ENCODE data around the gene NACC1. TPM values are rescaled to one million over a fixed set of nuclear protein-coding genes. Genes with fewer than 3 reads are reported as not detected.

NACC1 gene
- total and polyA plus RNA-seq, 2 of the 13 experiments (the other 11 are each of a cell fraction or from before 2014, with no cell fraction given), result 31.8 to 42.3 TPM

GRCh38 chr19:13098277-13099072 is 19.6 kb upstream of the NACC1 start (continued):
- no peak for TF ChIP-seq KDM5A (IDR thresholded peaks at IDR 0.05; ENCODE audit: borderline replicate concordance, low read length)
- TF ChIP-seq ELF4 (CRISPR knock-in tag; IDR thresholded peaks at IDR 0.05; ENCODE audit: borderline replicate concordance), result no peak
- TF ChIP-seq ATF1 (CRISPR knock-in tag; IDR thresholded peaks at IDR 0.05), result no peak

DNA sequence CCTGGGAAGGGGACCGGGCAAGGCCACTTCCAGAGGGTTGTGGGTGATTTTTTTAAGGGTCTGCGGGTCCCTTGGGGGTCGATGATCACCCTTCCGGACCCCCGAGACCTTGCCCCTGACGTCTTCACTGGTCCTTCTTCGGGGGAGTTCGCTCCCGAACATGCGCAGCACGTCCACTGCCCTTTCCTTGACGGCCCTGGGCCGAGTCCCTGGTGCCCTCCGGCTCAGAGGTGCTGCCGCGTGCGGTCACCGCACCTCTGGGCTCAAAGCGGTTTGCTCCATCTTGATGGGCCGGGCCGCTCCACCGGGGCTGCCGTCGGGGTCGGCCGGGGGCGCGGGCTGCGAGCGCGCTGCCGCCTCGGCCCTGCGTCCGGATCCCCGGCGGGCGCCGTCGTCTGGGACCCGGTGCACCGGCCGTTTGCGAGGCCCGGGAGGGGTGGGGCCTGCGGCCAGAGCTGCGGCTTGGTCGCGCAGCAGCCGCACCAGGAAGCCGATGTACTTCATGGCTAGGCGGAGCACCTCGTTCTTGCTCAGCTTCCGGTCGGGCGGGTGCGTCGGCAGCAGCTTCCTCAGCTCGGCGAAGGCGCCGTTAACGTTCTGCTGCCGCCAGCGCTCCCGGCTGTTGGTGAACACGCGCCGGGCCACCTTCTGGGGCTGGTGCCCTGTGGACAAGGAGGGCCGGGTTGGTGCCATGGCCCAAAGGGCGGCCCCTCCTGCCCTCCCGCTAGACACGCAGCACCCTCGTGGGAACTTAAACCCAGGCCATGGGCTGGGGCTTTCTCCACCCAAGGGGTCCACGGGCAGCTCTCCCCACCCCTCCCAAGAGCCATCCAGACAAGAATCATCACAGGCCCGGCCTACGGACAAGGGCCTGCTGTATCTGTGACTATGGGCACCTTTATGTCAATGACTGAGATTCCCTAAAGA is 18.7 kb upstream of the NACC1 start:
- H3K79me2 ChIP-seq (ENCODE audit: insufficient read depth, low read length), result no peaks in the 10 kb centered on the region
- H3K4me2 ChIP-seq (ENCODE audit: low read depth, low read length), result no peak overlapping the region
- H3K9ac ChIP-seq (ENCODE audit: insufficient read depth, low read depth, low read length), result no peak overlapping the region
- intact Hi-C loops (cut with micrococcal nuclease; ENCODE audit: unreplicated experiment) (no loop called here), in situ Hi-C loops (cut with HindIII; ENCODE audit: extremely low pct_ligation_motif_present, low pct_unique_long_range_greater_than_20kb) (no loop called here)
- H2AFZ ChIP-seq (ENCODE audit: low read length), result no peak overlapping the region
- H3K36me3 ChIP-seq (replicated peaks in 1 of 2; ENCODE audit: control insufficient read depth in 1 of 2, insufficient read depth in 2 of 2, low read length in 2 of 2), result no peaks in the 10 kb centered on the region
- ChIA-PET CTCF (ENCODE audit: low intra/inter-chr PET ratio, low total read pairs) (no interaction called here), POLR2A (no interaction called here)
- no peak for FAIRE-seq
- no peak overlapping the region for H3K4me3 ChIP-seq (replicated peaks in 1 of 3; ENCODE audit: insufficient read depth in 1 of 3, low read depth in 2 of 3, low read length in 3 of 3)
- H4K20me1 ChIP-seq (ENCODE audit: insufficient read depth, low read length), result no peaks in the 10 kb centered on the region; the same call in 1 of the 2 replicates
- no peaks in the 10 kb centered on the region for H3K9me3 ChIP-seq (ENCODE audit: low read length)
- 97% methylated on average over 42 of the region's 77 CpGs for WGBS (ENCODE audit: low lambda C conversion rate)
- no peaks in the 10 kb centered on the region for H3K27me3 ChIP-seq (ENCODE audit: control insufficient read depth in 1 of 2, insufficient read depth in 2 of 2, low read length in 2 of 2)
- peaks cover 37% of the 10 kb centered on the region for H3K4me1 ChIP-seq (ENCODE audit: insufficient read depth, low read length)
- no TSS peak for BruUV-seq (replicated peaks)
- no peak for DNase-seq (ENCODE audit: low spot score)
- H3K27ac ChIP-seq (ENCODE audit: extremely low read length, insufficient read depth, low read length), result no peak overlapping the region
- ATAC-seq, result no peak
- TF ChIP-seq, protein P1, sequence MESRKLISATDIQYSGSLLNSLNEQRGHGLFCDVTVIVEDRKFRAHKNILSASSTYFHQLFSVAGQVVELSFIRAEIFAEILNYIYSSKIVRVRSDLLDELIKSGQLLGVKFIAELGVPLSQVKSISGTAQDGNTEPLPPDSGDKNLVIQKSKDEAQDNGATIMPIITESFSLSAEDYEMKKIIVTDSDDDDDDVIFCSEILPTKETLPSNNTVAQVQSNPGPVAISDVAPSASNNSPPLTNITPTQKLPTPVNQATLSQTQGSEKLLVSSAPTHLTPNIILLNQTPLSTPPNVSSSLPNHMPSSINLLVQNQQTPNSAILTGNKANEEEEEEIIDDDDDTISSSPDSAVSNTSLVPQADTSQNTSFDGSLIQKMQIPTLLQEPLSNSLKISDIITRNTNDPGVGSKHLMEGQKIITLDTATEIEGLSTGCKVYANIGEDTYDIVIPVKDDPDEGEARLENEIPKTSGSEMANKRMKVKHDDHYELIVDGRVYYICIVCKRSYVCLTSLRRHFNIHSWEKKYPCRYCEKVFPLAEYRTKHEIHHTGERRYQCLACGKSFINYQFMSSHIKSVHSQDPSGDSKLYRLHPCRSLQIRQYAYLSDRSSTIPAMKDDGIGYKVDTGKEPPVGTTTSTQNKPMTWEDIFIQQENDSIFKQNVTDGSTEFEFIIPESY (CRISPR knock-in tag; IDR thresholded peaks at IDR 0.05), result peak; percentile 13; the same call in 1 of the 2 replicates
- TF ChIP-seq E2F2 (CRISPR knock-in tag; IDR thresholded peaks at IDR 0.05; ENCODE audit: borderline replicate concordance) (no peak), POLR2G (IDR thresholded peaks at IDR 0.05; ENCODE audit: low read depth, low read length) (0 out of 2 replicates have a peak, but pooled peaks have one; percentile 7), PAF1 (CRISPR knock-in tag; IDR thresholded peaks at IDR 0.05) (no peak), U2AF1 (optimal IDR thresholded peaks at IDR 0.05; ENCODE audit: low read depth, low read length) (no peak), KLF15 (CRISPR knock-in tag; IDR thresholded peaks at IDR 0.05; ENCODE audit: borderline replicate concordance) (no peak), AGO2 (optimal IDR thresholded peaks at IDR 0.05; ENCODE audit: low read depth, low read length) (peak; percentile 77), CHD4 (IDR thresholded peaks at IDR 0.05; ENCODE audit: borderline replicate concordance, low read length) (no peak), KDM5A (IDR thresholded peaks at IDR 0.05; ENCODE audit: borderline replicate concordance, low read length) (no peak), SNAPC2 (CRISPR knock-in tag; IDR thresholded peaks at IDR 0.05) (no peak), SUZ12 (IDR thresholded peaks at IDR 0.05; ENCODE audit: low read depth, low read length) (no peak), ZNF292 (CRISPR knock-in tag; IDR thresholded peaks at IDR 0.05; ENCODE audit: borderline replicate concordance, low read depth) (no peak), RFXANK (CRISPR knock-in tag; IDR thresholded peaks at IDR 0.05) (no peak)
- TF ChIP-seq, protein P2, sequence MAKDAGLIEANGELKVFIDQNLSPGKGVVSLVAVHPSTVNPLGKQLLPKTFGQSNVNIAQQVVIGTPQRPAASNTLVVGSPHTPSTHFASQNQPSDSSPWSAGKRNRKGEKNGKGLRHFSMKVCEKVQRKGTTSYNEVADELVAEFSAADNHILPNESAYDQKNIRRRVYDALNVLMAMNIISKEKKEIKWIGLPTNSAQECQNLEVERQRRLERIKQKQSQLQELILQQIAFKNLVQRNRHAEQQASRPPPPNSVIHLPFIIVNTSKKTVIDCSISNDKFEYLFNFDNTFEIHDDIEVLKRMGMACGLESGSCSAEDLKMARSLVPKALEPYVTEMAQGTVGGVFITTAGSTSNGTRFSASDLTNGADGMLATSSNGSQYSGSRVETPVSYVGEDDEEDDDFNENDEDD (CRISPR knock-in tag; IDR thresholded peaks at IDR 0.05; ENCODE audit: borderline replicate concordance), result no peak

Measured in HepG2 (cell line).